ENCODE results near the gene MTHFS.
"Not testable (repeated sequence)": the region's sequence is repeated elsewhere in the genome, so short reads cannot be mapped to it uniquely, and the experiment has no call there.

Gene MTHFS

GRCh38 chr15:79916502-79917132, 19.8 kb upstream of the MTHFS start:
- DNase-seq: no peak

GRCh38 chr15:79915776-79916501, 19.1 kb upstream of the MTHFS start:
- not testable (repeated sequence) for DNase-seq

GRCh38 chr15:79914728-79915127, 17.9 kb upstream of the MTHFS start:
- no peak for DNase-seq

- DNase-seq: not testable (repeated sequence)
These were observed 12.9 kb upstream of the MTHFS start for GRCh38 chr15:79909556-79910335.

GRCh38 chr15:79904271-79904670, 7.5 kb upstream of the MTHFS start:
- no peak for DNase-seq

- DNase-seq: no peak
These were observed 6.8 kb upstream of the MTHFS start for GRCh38 chr15:79903626-79904025.

GRCh38 chr15:79903144-79903543, 6.3 kb upstream of the MTHFS start:
- no peak for DNase-seq

- peak in 1 of 56 donors; percentile 6 for DNase-seq
These were observed 5.1 kb upstream of the MTHFS start for GRCh38 chr15:79901958-79902357.

GRCh38 chr15:79900818-79901378, 4.1 kb upstream of the MTHFS start:
- DNase-seq: not testable (repeated sequence)

- no peak for DNase-seq
These were observed 3.3 kb upstream of the MTHFS start for GRCh38 chr15:79900087-79900486.

GRCh38 chr15:79898786-79899185, 2.0 kb upstream of the MTHFS start:
- DNase-seq: not testable (repeated sequence)

GRCh38 chr15:79898369-79898768, 1.6 kb upstream of the MTHFS start:
- DNase-seq: no peak

GRCh38 chr15:79897701-79898113, 893 bp upstream of the MTHFS start:
- DNase-seq: no peak

GRCh38 chr15:79897380-79897678, 515 bp upstream of the MTHFS start:
- no peak for DNase-seq

GRCh38 chr15:79896131-79896633, 632 bp downstream of the MTHFS start:
- DNase-seq: no peak

GRCh38 chr15:79887054-79887930, 9.5 kb downstream of the MTHFS start:
- no peak for DNase-seq

GRCh38 chr15:79886124-79886523, 10.7 kb downstream of the MTHFS start:
- no peak for DNase-seq

GRCh38 chr15:79884204-79884596, 12.6 kb downstream of the MTHFS start:
- no peak for DNase-seq

GRCh38 chr15:79883579-79884203, 13.1 kb downstream of the MTHFS start:
- no peak for DNase-seq

GRCh38 chr15:79881668-79882067, 15.1 kb downstream of the MTHFS start:
- no peak for DNase-seq
